Aorta (tissue), 5 donors: ENCODE data around the gene LTBR. TPM values are rescaled to one million over a fixed set of nuclear protein-coding genes. Genes with fewer than 3 reads are reported as not detected.
A peak's percentile ranks its signal among the peaks of the same experiment; 100 is the strongest.

Experiments
- ATAC-seq: fragments of 200-7000 bp; cut with Tn5 transposase; one replicate; pipeline ENCODE4 v1.9.1; 2022; ENCODE audit warnings: moderate library complexity; ENCODE audit not compliant: low FRiP score
- DNase-seq, 2 donors: peaks; one replicate each; pipeline ENCODE4 v3.0.0-alpha.2; 2020
- H3K27ac ChIP-seq, 2 donors: one replicate each; pipeline ENCODE4 v1.5.1; 2013; ENCODE audit warnings: low read length in 2 of 2, mild to moderate bottlenecking in 2 of 2, moderate library complexity in 2 of 2, control low read depth in 1 of 2, inconsistent platforms in 1 of 2, low read depth in 1 of 2
- H3K27me3 ChIP-seq, 2 donors: one replicate each; pipeline ENCODE4 v1.6.1; 2013; ENCODE audit warnings: control low read depth in 1 of 2, low read length in 1 of 2, mild to moderate bottlenecking in 1 of 2, moderate library complexity in 1 of 2; ENCODE audit not compliant: insufficient read depth in 2 of 2, control insufficient read depth in 1 of 2
- H3K36me3 ChIP-seq, 2 donors: one replicate each; pipeline ENCODE4 v1.6.1; 2013; ENCODE audit warnings: control low read depth in 1 of 2, low read length in 1 of 2, mild to moderate bottlenecking in 1 of 2; ENCODE audit not compliant: insufficient read depth in 2 of 2, control insufficient read depth in 1 of 2
- H3K4me1 ChIP-seq, 2 donors: one replicate each; pipeline ENCODE4 v1.6.1; 2013; ENCODE audit warnings: low read length in 2 of 2, control low read depth in 1 of 2, mild to moderate bottlenecking in 1 of 2, moderate library complexity in 1 of 2; ENCODE audit not compliant: insufficient read depth in 2 of 2, control insufficient read depth in 1 of 2
- H3K4me3 ChIP-seq, 2 donors: one replicate each; pipeline ENCODE4 v1.5.1; 2013; ENCODE audit warnings: low read length in 2 of 2, control low read depth in 1 of 2, mild to moderate bottlenecking in 1 of 2
- H3K9me3 ChIP-seq: one replicate; pipeline ENCODE4 v1.6.1; 2013; ENCODE audit warnings: mild to moderate bottlenecking, low read length; ENCODE audit not compliant: control insufficient read depth
- WGBS, 2 donors: extraction: QIAGEN DNeasy Blood & Tissue Kit; methylation state at CpG; one replicate each; pipeline ENCODE4 v1.1.7; 2013; 5-methylcytosine and 5-hydroxymethylcytosine counted together
- intact Hi-C, 2 donors: fragments of 100-400 bp; cut with DNase I; formaldehyde crosslinking; loops; one replicate each; pipeline versions ENCODE4 v1.14.2 to v1.15.0; 2022
- polyA plus RNA-seq, 2 donors: library from polyadenylated mRNA; stranded (reverse); fragments of 200-250 nt; gene quantifications; one replicate each; pipeline ENCODE4 v1.2.3, GENCODE V29; 2013
- total RNA-seq, 2 donors: library from RNA; stranded (reverse); fragmentation: NEBNext Ultra II Directional; extraction: Animal tissue kit (Norgen Biotek cat#: 25700); gene quantifications; one replicate each; pipeline ENCODE4 v1.2.1, GENCODE V29; 2021
- donor health status: healthy with polysubstance abuse.
- donor health status: Bipolar disorder and iron deficiency.
- donor health status: DM: no; HTN: no; CAD: no.
- donor health status: DM: no; HTN: no; CAD: no.
- donor health status: DM: yes; HTN: yes; CAD: no.

Gene LTBR
- total and polyA plus RNA-seq, 4 donors, result 20.5 to 103 (median 85.5) TPM

GRCh38 chr12:6430124-6430989 is 46.4 kb downstream of the LTBR start:
- intact Hi-C loops, result no loop called here
- Histone ChIP-seq H3K27me3 (no peaks in the 10 kb centered on the region), H3K36me3 (no peaks in the 10 kb centered on the region), H3K27ac (peak overlapping the region; percentile 8 to 98), H3K4me1 (peaks cover 0 to 4% of the 10 kb centered on the region in 2 donors), H3K9me3 (no peaks in the 10 kb centered on the region), H3K4me3 (peak overlapping the region in 1 of 2 donors; percentile 31)
- DNase-seq (peak; percentile 93 to 95), ATAC-seq (peak; percentile 90)
- WGBS, 2 donors, result 11 to 12% methylated on average over 19 of the region's 19 CpGs

GRCh38 chr12:6432991-6433390 is 49.0 kb downstream of the LTBR start:
- Histone ChIP-seq H3K4me1 (peaks cover 0 to 4% of the 10 kb centered on the region in 2 donors), H3K4me3 (no peak overlapping the region), H3K9me3 (no peaks in the 10 kb centered on the region), H3K27ac (no peak overlapping the region), H3K36me3 (no peaks in the 10 kb centered on the region), H3K27me3 (no peaks in the 10 kb centered on the region)
- WGBS, 2 donors, result 92% methylated on average over 5 of the region's 5 CpGs
- DNase-seq (no peak), ATAC-seq (no peak)
- intact Hi-C loops, result no loop called here

- no peak overlapping the region for H3K4me3 ChIP-seq
- DNase-seq (peak in 1 of 2 donors; percentile 40), ATAC-seq (no peak)
- intact Hi-C loops, result no loop called here
- H3K9me3 ChIP-seq, result no peaks in the 10 kb centered on the region
- peaks cover 0 to 4% of the 10 kb centered on the region in 2 donors for H3K4me1 ChIP-seq
- WGBS, 2 donors, result 85 to 86% methylated on average over 17 of the region's 17 CpGs
- no peaks in the 10 kb centered on the region for H3K36me3 ChIP-seq
- no peaks in the 10 kb centered on the region for H3K27me3 ChIP-seq
- no peak overlapping the region for H3K27ac ChIP-seq
These were observed 50.5 kb downstream of the LTBR start for GRCh38 chr12:6434205-6435140.

DNA sequence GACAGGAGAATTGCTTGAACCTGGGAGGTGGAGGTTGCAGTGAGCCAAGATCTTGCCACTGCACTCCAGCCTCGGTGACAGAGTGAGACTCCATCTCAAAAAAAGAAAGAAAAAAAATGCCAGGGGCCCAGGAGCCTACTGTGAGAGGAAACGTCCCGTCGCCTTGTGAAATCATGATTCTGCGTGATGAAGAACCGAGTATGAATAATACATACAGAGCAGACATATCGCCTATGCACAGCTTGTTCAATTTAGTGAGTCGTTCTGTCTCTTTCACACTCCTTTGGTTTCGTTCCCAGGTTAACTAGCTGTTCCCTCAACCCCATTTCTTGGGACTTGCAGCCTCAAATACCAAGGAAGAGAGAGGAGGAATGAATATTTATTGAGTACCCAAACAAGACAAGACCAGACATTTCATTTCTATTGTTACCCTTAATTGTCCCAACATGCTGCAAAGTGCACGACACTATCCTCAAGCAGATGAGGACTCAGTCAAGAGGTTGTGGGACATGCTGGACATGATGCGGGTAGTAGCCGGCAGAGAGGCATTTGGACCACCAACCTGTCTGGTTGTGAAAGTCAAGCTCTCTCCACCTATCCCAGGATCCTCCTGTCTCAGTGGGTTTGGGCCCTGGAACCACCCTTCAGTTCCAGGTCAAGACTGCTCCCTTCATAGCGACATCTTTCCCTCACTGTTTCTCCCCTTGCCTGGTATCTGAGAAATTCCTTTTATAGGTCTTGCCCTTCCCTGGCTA is 52.2 kb downstream of the LTBR start:
- DNase-seq (no peak), ATAC-seq (no peak)
- H3K27me3 ChIP-seq, result no peaks in the 10 kb centered on the region
- no peaks in the 10 kb centered on the region for H3K36me3 ChIP-seq
- H3K4me3 ChIP-seq, result no peak overlapping the region
- no peaks in the 10 kb centered on the region for H3K9me3 ChIP-seq
- H3K4me1 ChIP-seq, result no peaks in the 10 kb centered on the region
- intact Hi-C loops, result no loop called here
- H3K27ac ChIP-seq, result no peak overlapping the region
- WGBS, 2 donors, result 82 to 90% methylated on average over 13 of the region's 13 CpGs

GRCh38 chr12:6437586-6437985 is 53.6 kb downstream of the LTBR start:
- Histone ChIP-seq H3K4me1 (no peaks in the 10 kb centered on the region), H3K9me3 (no peaks in the 10 kb centered on the region), H3K36me3 (no peaks in the 10 kb centered on the region), H3K4me3 (no peak overlapping the region), H3K27ac (no peak overlapping the region), H3K27me3 (no peaks in the 10 kb centered on the region)
- intact Hi-C loops, result no loop called here
- 75 to 87% methylated on average over 3 of the region's 3 CpGs for whole genome bisulfite sequencing, 2 donors
- ATAC-seq (no peak), DNase-seq (no peak)

DNA sequence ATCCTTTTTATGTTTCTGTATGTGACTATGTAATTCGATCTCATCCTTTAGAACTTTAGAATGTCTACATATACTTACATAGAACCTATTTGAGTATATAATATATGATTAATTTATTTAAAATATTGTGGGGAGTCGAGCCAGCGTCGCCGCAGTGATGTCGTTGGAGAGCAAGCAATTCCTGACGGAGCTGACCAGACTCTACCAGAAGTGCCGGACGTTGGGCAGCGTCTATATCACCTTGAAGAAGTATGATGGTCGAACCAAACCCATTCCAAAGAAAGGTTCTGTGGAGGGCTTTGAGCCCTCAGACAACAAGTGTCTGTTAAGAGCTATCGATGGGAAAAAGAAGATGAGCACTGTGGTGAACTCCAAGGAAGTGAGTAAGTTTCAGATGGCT is 54.4 kb downstream of the LTBR start:
- intact Hi-C loops, result no loop called here
- no peak overlapping the region for H3K27ac ChIP-seq
- no peak overlapping the region for H3K4me3 ChIP-seq
- no peaks in the 10 kb centered on the region for H3K9me3 ChIP-seq
- peak in 1 of 2 donors; percentile 59 for DNase-seq
- no peak for ATAC-seq
- no peaks in the 10 kb centered on the region for H3K36me3 ChIP-seq
- no peaks in the 10 kb centered on the region for H3K4me1 ChIP-seq
- H3K27me3 ChIP-seq, result no peaks in the 10 kb centered on the region
- 87 to 91% methylated on average over 12 of the region's 12 CpGs for WGBS, 2 donors

- intact Hi-C loops, result no loop called here
- Histone ChIP-seq H3K27me3 (no peaks in the 10 kb centered on the region), H3K4me3 (no peak overlapping the region), H3K4me1 (no peaks in the 10 kb centered on the region), H3K9me3 (no peaks in the 10 kb centered on the region), H3K36me3 (no peaks in the 10 kb centered on the region), H3K27ac (no peak overlapping the region)
- no peak for DNase-seq
- WGBS, 2 donors, result 32 to 61% methylated on average over 1 of the region's 1 CpG
- no peak for ATAC-seq
These were observed 56.4 kb downstream of the LTBR start for GRCh38 chr12:6440391-6440790.
